Measurements from ENCODE around the gene MYOM3.

Gene MYOM3

GRCh38 chr1:24085546-24085945 lies 26.4 kb downstream of the MYOM3 start:
- Histone ChIP-seq H3K4me2 (ENCODE audit: low read length) (no peak overlapping the region), H3K4me1 (ENCODE audit: low read length) (no peaks in the 10 kb centered on the region), H3K27me3 (ENCODE audit: low read depth, low read length) (no peaks in the 10 kb centered on the region), H4K20me1 (ENCODE audit: insufficient read depth, low read length) (no peaks in the 10 kb centered on the region), H3K9me3 (ENCODE audit: insufficient read depth, low read length) (no peaks in the 10 kb centered on the region), H3K36me3 (replicated peaks; ENCODE audit: low read depth, low read length) (no peaks in the 10 kb centered on the region), H3K79me2 (ENCODE audit: low read length) (no peaks in the 10 kb centered on the region), H3K27ac (ENCODE audit: low read length) (no peak overlapping the region), H3K9ac (ENCODE audit: low read length) (no peak overlapping the region), H3K4me3 (ENCODE audit: low read length) (no peak overlapping the region), H2AFZ (ENCODE audit: low read depth, low read length) (no peak overlapping the region)
- TF ChIP-seq EZH2phosphoT487 (IDR thresholded peaks at IDR 0.05; ENCODE audit: low read depth) (no peak), CTCF (IDR thresholded peaks at IDR 0.05; ENCODE audit: low read depth, low read length) (no peak)

- H3K36me3 ChIP-seq (replicated peaks; ENCODE audit: low read depth, low read length) = no peaks in the 10 kb centered on the region
- TF ChIP-seq EZH2phosphoT487 (IDR thresholded peaks at IDR 0.05; ENCODE audit: low read depth) = no peak
- TF ChIP-seq CTCF (IDR thresholded peaks at IDR 0.05; ENCODE audit: low read depth, low read length) = no peak
- no peaks in the 10 kb centered on the region for H3K9me3 ChIP-seq (ENCODE audit: insufficient read depth, low read length)
- no peak overlapping the region for H3K4me3 ChIP-seq (ENCODE audit: low read length)
- H3K27me3 ChIP-seq (ENCODE audit: low read depth, low read length) = no peaks in the 10 kb centered on the region
- no peak overlapping the region for H3K9ac ChIP-seq (ENCODE audit: low read length)
- H3K4me1 ChIP-seq (ENCODE audit: low read length) = no peaks in the 10 kb centered on the region
- H2AFZ ChIP-seq (ENCODE audit: low read depth, low read length) = no peak overlapping the region
- no peak overlapping the region for H3K27ac ChIP-seq (ENCODE audit: low read length)
- H4K20me1 ChIP-seq (ENCODE audit: insufficient read depth, low read length) = no peaks in the 10 kb centered on the region
- H3K4me2 ChIP-seq (ENCODE audit: low read length) = no peak overlapping the region
- no peaks in the 10 kb centered on the region for H3K79me2 ChIP-seq (ENCODE audit: low read length)
Observed at GRCh38 chr1:24085007-24085406, 26.9 kb downstream of the MYOM3 start.

- H3K4me2 ChIP-seq (ENCODE audit: low read length) = no peak overlapping the region
- no peak overlapping the region for H3K4me3 ChIP-seq (ENCODE audit: low read length)
- H3K27ac ChIP-seq (ENCODE audit: low read length) = no peak overlapping the region
- TF ChIP-seq EZH2phosphoT487 (IDR thresholded peaks at IDR 0.05; ENCODE audit: low read depth) = no peak
- TF ChIP-seq CTCF (IDR thresholded peaks at IDR 0.05; ENCODE audit: low read depth, low read length) = no peak
- H3K79me2 ChIP-seq (ENCODE audit: low read length) = no peaks in the 10 kb centered on the region
- no peaks in the 10 kb centered on the region for H3K4me1 ChIP-seq (ENCODE audit: low read length)
- H3K9ac ChIP-seq (ENCODE audit: low read length) = no peak overlapping the region
- no peak overlapping the region for H2AFZ ChIP-seq (ENCODE audit: low read depth, low read length)
- H4K20me1 ChIP-seq (ENCODE audit: insufficient read depth, low read length) = no peaks in the 10 kb centered on the region
- no peaks in the 10 kb centered on the region for H3K9me3 ChIP-seq (ENCODE audit: insufficient read depth, low read length)
- no peaks in the 10 kb centered on the region for H3K27me3 ChIP-seq (ENCODE audit: low read depth, low read length)
- no peaks in the 10 kb centered on the region for H3K36me3 ChIP-seq (replicated peaks; ENCODE audit: low read depth, low read length)
Observed at GRCh38 chr1:24084050-24084449, 27.9 kb downstream of the MYOM3 start.

- Histone ChIP-seq H3K4me3 (ENCODE audit: low read length) (no peak overlapping the region), H3K27me3 (ENCODE audit: low read depth, low read length) (no peaks in the 10 kb centered on the region), H2AFZ (ENCODE audit: low read depth, low read length) (no peak overlapping the region), H3K4me2 (ENCODE audit: low read length) (no peak overlapping the region), H3K4me1 (ENCODE audit: low read length) (no peaks in the 10 kb centered on the region), H3K9me3 (ENCODE audit: insufficient read depth, low read length) (no peaks in the 10 kb centered on the region), H4K20me1 (ENCODE audit: insufficient read depth, low read length) (no peaks in the 10 kb centered on the region), H3K27ac (ENCODE audit: low read length) (no peak overlapping the region), H3K9ac (ENCODE audit: low read length) (no peak overlapping the region), H3K36me3 (replicated peaks; ENCODE audit: low read depth, low read length) (no peaks in the 10 kb centered on the region), H3K79me2 (ENCODE audit: low read length) (no peaks in the 10 kb centered on the region)
- TF ChIP-seq EZH2phosphoT487 (IDR thresholded peaks at IDR 0.05; ENCODE audit: low read depth) = no peak
- TF ChIP-seq CTCF (IDR thresholded peaks at IDR 0.05; ENCODE audit: low read depth, low read length) = no peak
Observed at GRCh38 chr1:24082372-24082771, 29.6 kb downstream of the MYOM3 start.
